Keratinocyte (primary cell): Measurements from ENCODE around the gene PROM1. TPM values are rescaled to one million over a fixed set of nuclear protein-coding genes. Genes with fewer than 3 reads are reported as not detected.

Experiments used
- DNase-seq: peaks from one replicate; pipeline ENCODE4 v3.0.0-alpha.2; 2011; ENCODE audit warnings: low read depth, missing footprints, low spot score
- FAIRE-seq: peaks from 2 replicates; lab custom pipeline; 2011; peaks lifted over from hg19 to GRCh38; lab: Jason Lieb, UNC
- H2AFZ ChIP-seq: 2 replicates; pipeline ENCODE4 v1.6.0; 2012; ENCODE audit warnings: low read length, control low read depth, inconsistent platforms; ENCODE audit not compliant: control insufficient read depth
- H3K27ac ChIP-seq: 2 replicates; pipeline ENCODE4 v1.5.1; 2011; ENCODE audit warnings: low read length; ENCODE audit not compliant: control insufficient read depth, insufficient read depth
- H3K27me3 ChIP-seq: 3 replicates; pipeline ENCODE4 v1.6.0; 2011; ENCODE audit warnings: low read length; ENCODE audit not compliant: control insufficient read depth, insufficient read depth; ENCODE audit errors: extremely low read depth
- H3K36me3 ChIP-seq, 2 experiments: 2 replicates in 1 of 2; 3 replicates in 1 of 2; pipeline ENCODE4 v1.5.1; 2011; ENCODE audit warnings: low read length in 2 of 2, mild to moderate bottlenecking in 1 of 2; ENCODE audit not compliant: control insufficient read depth in 2 of 2, insufficient read depth in 2 of 2; ENCODE audit errors: extremely low read depth in 1 of 2
- H3K4me1 ChIP-seq: 3 replicates; pipeline ENCODE4 v1.5.1; 2011; ENCODE audit warnings: low read length; ENCODE audit not compliant: control insufficient read depth, insufficient read depth; ENCODE audit errors: extremely low read depth
- H3K4me2 ChIP-seq: 3 replicates; pipeline ENCODE4 v1.6.0; 2011; ENCODE audit warnings: low read depth, low read length; ENCODE audit not compliant: control insufficient read depth, insufficient read depth; ENCODE audit errors: extremely low read depth
- H3K4me3 ChIP-seq, 3 experiments: fragments of 200-600 bp in 1 of 3; sonication (generic) in 1 of 3; 2 replicates in 2 of 3; 3 replicates in 1 of 3; pipeline ENCODE4 v1.5.1; 2011 to 2016; ENCODE audit warnings: low read length in 3 of 3, mild to moderate bottlenecking in 3 of 3, control low read depth in 2 of 3, inconsistent platforms in 1 of 3, low read depth in 1 of 3, mixed read lengths in 1 of 3, mixed run types in 1 of 3, moderate library complexity in 1 of 3; ENCODE audit not compliant: control insufficient read depth in 2 of 3, insufficient read depth in 2 of 3; ENCODE audit errors: extremely low read depth in 1 of 3
- H3K79me2 ChIP-seq: 2 replicates; pipeline ENCODE4 v1.6.0; 2012; ENCODE audit warnings: low read length; ENCODE audit not compliant: control insufficient read depth, insufficient read depth
- H3K9ac ChIP-seq: 3 replicates; pipeline ENCODE4 v1.6.0; 2011; ENCODE audit warnings: low read length; ENCODE audit not compliant: control insufficient read depth, insufficient read depth; ENCODE audit errors: extremely low read depth
- H3K9me1 ChIP-seq: 3 replicates; pipeline ENCODE4 v1.6.0; 2011; ENCODE audit warnings: low read length; ENCODE audit not compliant: control insufficient read depth, insufficient read depth; ENCODE audit errors: extremely low read depth
- H3K9me3 ChIP-seq: 2 replicates; pipeline ENCODE4 v1.5.1; 2012; ENCODE audit warnings: low read depth, low read length; ENCODE audit not compliant: control insufficient read depth
- H4K20me1 ChIP-seq: 3 replicates; pipeline ENCODE4 v1.6.0; 2011; ENCODE audit warnings: low read length; ENCODE audit not compliant: control insufficient read depth, insufficient read depth; ENCODE audit errors: extremely low read depth
- EZH2 ChIP-seq: IDR thresholded peaks from one replicate; pipeline ENCODE4 v1.6.1; 2012; ENCODE audit warnings: inconsistent platforms, mild to moderate bottlenecking, low read length, moderate library complexity
- dilution Hi-C: fragments of 300-500 bp; cut with MboI; formaldehyde crosslinking; loops from one replicate; pipeline ENCODE4 v1.7.0; 2020; ENCODE audit warnings: low sequenced_read_pairs; ENCODE audit not compliant: extremely low pct_ligation_motif_present
- polyA plus RNA-seq, 5 experiments: library from polyadenylated mRNA; depleted of rRNA in 3 of 5; stranded (reverse) in 3 of 5; stranded (forward) in 1 of 5; unstranded in 1 of 5; fragments of >200 nt; gene quantifications; 1 replicate in 1 of 5; 2 replicates in 3 of 5; 3 replicates in 1 of 5; pipeline versions ENCODE4 v1.2.1 to v1.2.3, GENCODE V29; 2011 to 2012; ENCODE audit warnings: missing spikeins in 2 of 5, low read depth in 1 of 5, low replicate concordance in 1 of 5
- TF ChIP-seq, protein P1 (sequence below), 3 experiments: IDR thresholded peaks in 1 of 3; conservative IDR thresholded peaks in 1 of 3; optimal IDR thresholded peaks in 1 of 3; 2 replicates in 2 of 3; 3 replicates in 1 of 3; pipeline versions ENCODE3 to v1.5.1; 2011; ENCODE audit warnings: low read length in 3 of 3, mild to moderate bottlenecking in 3 of 3, moderate library complexity in 2 of 3, control low read depth in 1 of 3, inconsistent platforms in 1 of 3; ENCODE audit not compliant: insufficient read depth in 2 of 3; ENCODE audit errors: extremely low read depth in 1 of 3

The PROM1 gene
- polyA plus RNA-seq, 1 donor (not counting 4 experiments of a cell fraction or from before 2014, with no cell fraction given), result not detected

DNA sequence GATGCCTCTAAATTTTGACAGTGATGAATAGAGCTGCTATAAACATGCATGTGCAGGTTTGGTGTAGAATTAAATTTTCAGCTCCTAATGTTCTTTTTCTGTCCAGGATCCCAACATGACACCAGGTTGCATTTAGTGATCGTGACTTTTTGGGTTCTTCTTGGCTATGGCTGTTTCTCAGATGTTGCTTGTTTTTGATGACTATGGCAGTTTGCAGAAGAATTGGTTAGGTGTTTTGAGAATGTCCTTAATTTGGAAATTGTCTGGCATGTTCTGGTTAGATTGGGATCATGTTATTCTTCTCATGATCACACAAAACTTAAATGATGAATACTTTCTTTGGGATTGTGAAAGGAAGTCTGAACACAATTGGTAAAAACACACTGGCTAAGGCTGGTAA is 141.5 kb downstream of the PROM1 start:
- peaks cover 9% of the 10 kb centered on the region for H3K79me2 ChIP-seq

DNA sequence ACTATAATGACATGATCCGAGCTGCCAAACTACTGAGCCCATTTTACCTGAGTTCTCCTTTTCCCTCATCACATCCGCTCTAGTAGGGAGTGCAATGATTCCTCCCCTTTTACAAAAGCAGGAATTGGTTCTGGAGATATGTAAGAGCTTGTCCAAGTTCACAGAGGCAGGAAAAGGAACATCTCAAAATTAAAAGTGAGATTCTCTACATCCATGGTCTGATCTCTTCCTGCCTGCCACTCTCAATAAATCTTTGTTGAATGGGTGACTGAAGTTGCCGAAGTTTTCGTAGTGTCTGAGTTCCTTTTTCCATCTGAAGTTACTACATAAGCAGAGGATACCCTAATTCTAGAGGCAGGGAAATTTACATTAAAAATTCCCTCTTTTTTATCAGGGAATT is 145.2 kb downstream of the PROM1 start, which contains the start of gene FGFBP1:
Gene FGFBP1 (minus strand): TSS at position 101 of the 400 bp plus-strand sequence. CDS start 2,108 bp downstream, outside the sequence.
- Histone ChIP-seq H3K79me2 (peaks cover 24% of the 10 kb centered on the region), H3K27me3 (no peaks in the 10 kb centered on the region), H4K20me1 (peaks cover 11% of the 10 kb centered on the region), H2AFZ (peak within 1 kb of the TSS; percentile 77), H3K9ac (peak within 1 kb of the TSS; percentile 93), H3K9me1 (peaks cover 3% of the 10 kb centered on the region), H3K4me1 (peaks cover 44% of the 10 kb centered on the region), H3K4me3 (peak within 1 kb of the TSS; percentile 56 to 93 (median 85)), H3K9me3 (no peaks in the 10 kb centered on the region), H3K4me2 (peak within 1 kb of the TSS; percentile 97), H3K27ac (peak within 1 kb of the TSS; percentile 91), H3K36me3 (peaks cover 9 to 25% of the 10 kb centered on the region in 2 experiments)
- TF ChIP-seq, protein P1, sequence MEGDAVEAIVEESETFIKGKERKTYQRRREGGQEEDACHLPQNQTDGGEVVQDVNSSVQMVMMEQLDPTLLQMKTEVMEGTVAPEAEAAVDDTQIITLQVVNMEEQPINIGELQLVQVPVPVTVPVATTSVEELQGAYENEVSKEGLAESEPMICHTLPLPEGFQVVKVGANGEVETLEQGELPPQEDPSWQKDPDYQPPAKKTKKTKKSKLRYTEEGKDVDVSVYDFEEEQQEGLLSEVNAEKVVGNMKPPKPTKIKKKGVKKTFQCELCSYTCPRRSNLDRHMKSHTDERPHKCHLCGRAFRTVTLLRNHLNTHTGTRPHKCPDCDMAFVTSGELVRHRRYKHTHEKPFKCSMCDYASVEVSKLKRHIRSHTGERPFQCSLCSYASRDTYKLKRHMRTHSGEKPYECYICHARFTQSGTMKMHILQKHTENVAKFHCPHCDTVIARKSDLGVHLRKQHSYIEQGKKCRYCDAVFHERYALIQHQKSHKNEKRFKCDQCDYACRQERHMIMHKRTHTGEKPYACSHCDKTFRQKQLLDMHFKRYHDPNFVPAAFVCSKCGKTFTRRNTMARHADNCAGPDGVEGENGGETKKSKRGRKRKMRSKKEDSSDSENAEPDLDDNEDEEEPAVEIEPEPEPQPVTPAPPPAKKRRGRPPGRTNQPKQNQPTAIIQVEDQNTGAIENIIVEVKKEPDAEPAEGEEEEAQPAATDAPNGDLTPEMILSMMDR (optimal IDR thresholded peaks at IDR 0.05 in 1 of 3, IDR thresholded peaks at IDR 0.05 in 1 of 3, conservative IDR thresholded peaks at IDR 0.05 in 1 of 3; ENCODE audit: extremely low read depth in 1 of 3, insufficient read depth in 2 of 3, low read length in 3 of 3), result no peak
- TF ChIP-seq EZH2, result no peak
- DNase-seq (no peak), FAIRE-seq (no peak)
- dilution Hi-C loops, result no loop called here

More for the DNA sequence above, 141.5 kb downstream of the PROM1 start:
- Histone ChIP-seq H3K36me3 (peaks cover 0 to 2% of the 10 kb centered on the region in 2 experiments), H3K9me1 (no peaks in the 10 kb centered on the region), H3K4me2 (no peak overlapping the region), H3K9me3 (no peaks in the 10 kb centered on the region), H3K4me3 (no peak overlapping the region), H3K4me1 (peaks cover 17% of the 10 kb centered on the region), H3K27me3 (no peaks in the 10 kb centered on the region), H3K27ac (no peak overlapping the region), H4K20me1 (no peaks in the 10 kb centered on the region), H3K9ac (no peak overlapping the region), H2AFZ (no peak overlapping the region)
- TF ChIP-seq, protein P1 (optimal IDR thresholded peaks at IDR 0.05 in 1 of 3, IDR thresholded peaks at IDR 0.05 in 1 of 3, conservative IDR thresholded peaks at IDR 0.05 in 1 of 3; ENCODE audit: extremely low read depth in 1 of 3, insufficient read depth in 2 of 3, low read length in 3 of 3), result no peak
- TF ChIP-seq EZH2, result no peak
- dilution Hi-C loops, result no loop called here
- no peak for FAIRE-seq
- DNase-seq, result no peak
